HUES64 (cell line): ENCODE data around the gene MYO3B.

Source experiments
- H3K27ac ChIP-seq: 2 replicates; pipeline ENCODE4 v1.7.0; 2013; ENCODE audit warnings: low read depth, low read length, inconsistent platforms
- H3K27me3 ChIP-seq: 2 replicates; pipeline ENCODE4 v1.6.1; 2013; ENCODE audit warnings: mild to moderate bottlenecking, low read length; ENCODE audit not compliant: insufficient read depth
- H3K36me3 ChIP-seq: 2 replicates; pipeline ENCODE4 v1.6.1; 2013; ENCODE audit warnings: mild to moderate bottlenecking, low read length; ENCODE audit not compliant: insufficient read depth
- H3K4me1 ChIP-seq: 2 replicates; pipeline ENCODE4 v1.6.1; 2013; ENCODE audit warnings: mild to moderate bottlenecking, low read length, moderate library complexity; ENCODE audit not compliant: insufficient read depth
- H3K4me3 ChIP-seq: 2 replicates; pipeline ENCODE4 v1.5.1; 2013; ENCODE audit warnings: mild to moderate bottlenecking, low read length, moderate library complexity
- H3K9ac ChIP-seq: 2 replicates; pipeline ENCODE4 v1.6.1; 2013; ENCODE audit warnings: mild to moderate bottlenecking, low read depth, low read length
- H3K9me3 ChIP-seq: 2 replicates; pipeline ENCODE4 v1.6.1; 2013; ENCODE audit warnings: low read depth, low read length; ENCODE audit not compliant: insufficient read depth
- WGBS: fragments of 150-250, 120-280 bp; methylation state at CpG from one replicate; pipeline ENCODE4 v1.1.7; 2013; ENCODE audit warnings: missing lambda C conversion rate; 5-methylcytosine and 5-hydroxymethylcytosine counted together

MYO3B gene

DNA sequence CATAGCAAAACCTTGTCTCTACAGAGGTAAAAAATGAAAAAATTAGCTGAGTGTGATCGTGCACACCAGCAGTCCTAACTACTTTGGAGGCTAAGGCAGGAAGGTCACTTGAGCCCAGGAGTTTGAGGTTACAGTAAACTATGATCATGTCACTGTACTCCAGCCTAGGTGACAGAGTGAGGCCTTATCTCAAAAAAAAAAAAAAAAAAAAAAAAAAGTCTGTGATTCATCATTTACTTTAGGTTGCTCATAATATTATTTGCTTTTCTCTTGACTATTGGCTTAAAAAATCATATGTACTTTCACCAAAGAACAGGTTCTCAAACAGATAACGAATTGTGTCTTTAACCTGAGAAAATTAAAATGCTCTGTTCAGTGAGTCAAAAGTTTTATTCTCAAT lies 129.1 kb downstream of the MYO3B start:
- H3K4me1 ChIP-seq, result peaks cover 5% of the 10 kb centered on the region; the same call in 1 of the 2 replicates
- H3K9ac ChIP-seq, result no peak overlapping the region
- H3K27me3 ChIP-seq, result no peaks in the 10 kb centered on the region
- H3K9me3 ChIP-seq, result no peaks in the 10 kb centered on the region
- H3K27ac ChIP-seq, result no peak overlapping the region
- no peaks in the 10 kb centered on the region for H3K36me3 ChIP-seq
- H3K4me3 ChIP-seq, result no peak overlapping the region
- WGBS, result 90% methylated on average over 2 of the region's 2 CpGs

DNA sequence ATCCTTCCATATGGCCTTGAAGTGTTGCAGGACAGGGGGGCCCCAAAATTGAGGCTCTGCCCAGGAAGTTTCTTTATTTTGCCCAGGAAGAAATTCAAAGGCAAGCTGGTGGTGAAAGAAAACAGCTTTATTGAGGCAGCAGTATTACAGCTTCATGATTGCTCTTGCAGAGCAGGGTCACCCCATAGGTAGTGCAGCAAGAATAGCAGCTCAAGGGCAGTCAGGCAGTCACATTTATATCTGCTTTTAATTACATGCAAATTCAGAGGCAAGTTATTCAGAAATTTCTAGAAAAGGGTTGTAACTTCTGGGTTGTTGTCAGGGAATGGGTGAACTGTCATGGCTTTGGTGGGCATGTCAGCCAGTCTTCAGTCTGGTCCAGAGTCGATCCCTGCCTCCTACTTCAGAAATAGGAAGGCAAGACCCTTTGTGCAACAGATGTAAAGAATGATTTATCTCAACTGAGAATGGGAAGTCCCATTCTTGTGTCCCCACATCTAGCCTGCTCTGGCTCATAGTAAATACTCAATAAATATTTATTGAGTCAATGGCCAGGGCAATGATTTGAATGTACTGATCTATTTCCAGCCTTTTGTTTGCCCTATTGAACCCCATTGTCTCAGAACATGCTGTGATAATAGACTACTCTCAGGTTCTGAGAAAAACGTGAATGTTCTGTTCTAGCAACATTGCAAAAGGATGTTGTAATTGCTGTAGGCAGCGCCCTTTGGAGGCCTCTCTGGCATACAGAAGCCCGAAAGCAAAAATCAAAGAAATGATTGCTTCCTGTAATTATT lies 129.8 kb downstream of the MYO3B start:
- 82% methylated on average over 4 of the region's 4 CpGs for WGBS

DNA sequence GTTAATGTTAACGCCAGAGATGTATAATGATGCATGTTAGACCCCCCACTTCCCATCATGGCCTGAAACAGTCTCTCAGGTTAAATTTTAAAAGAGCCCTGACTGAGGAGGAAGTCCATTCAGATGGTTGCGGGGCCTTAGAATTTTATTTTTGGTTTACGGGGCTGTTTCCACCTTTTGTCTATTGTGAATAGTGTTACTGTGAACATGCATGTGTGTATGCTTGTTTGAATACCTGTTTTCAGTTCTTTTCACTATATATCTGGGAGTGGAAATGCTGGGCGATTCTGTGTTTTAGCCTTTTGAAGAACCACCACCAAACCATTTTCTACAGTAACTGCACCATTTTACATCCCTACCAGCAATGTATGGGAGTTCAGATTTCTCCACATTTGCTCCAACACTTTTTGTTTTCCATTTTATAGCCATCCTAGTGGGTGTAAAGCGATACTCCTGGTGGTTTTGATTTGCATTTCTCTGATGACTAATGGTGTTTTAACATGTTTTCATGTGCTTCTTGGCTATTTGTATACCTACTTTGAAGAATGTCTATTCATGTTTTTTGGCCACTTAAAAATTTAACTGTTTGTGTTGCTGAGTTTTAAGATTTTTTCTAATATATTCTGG lies 133.0 kb downstream of the MYO3B start:
- WGBS, result 53% methylated on average over 5 of the region's 5 CpGs
- Histone ChIP-seq H3K4me1 (no peaks in the 10 kb centered on the region; the same call in 1 of the 2 replicates), H3K4me3 (no peak overlapping the region), H3K9ac (no peak overlapping the region), H3K27ac (no peak overlapping the region), H3K9me3 (no peaks in the 10 kb centered on the region), H3K27me3 (no peaks in the 10 kb centered on the region), H3K36me3 (no peaks in the 10 kb centered on the region)

More for the DNA sequence above, 129.8 kb downstream of the MYO3B start:
- Histone ChIP-seq H3K36me3 (no peaks in the 10 kb centered on the region), H3K27ac (no peak overlapping the region), H3K4me3 (no peak overlapping the region), H3K27me3 (no peaks in the 10 kb centered on the region), H3K4me1 (no peaks in the 10 kb centered on the region; the same call in 1 of the 2 replicates), H3K9me3 (no peaks in the 10 kb centered on the region), H3K9ac (no peak overlapping the region)

DNA sequence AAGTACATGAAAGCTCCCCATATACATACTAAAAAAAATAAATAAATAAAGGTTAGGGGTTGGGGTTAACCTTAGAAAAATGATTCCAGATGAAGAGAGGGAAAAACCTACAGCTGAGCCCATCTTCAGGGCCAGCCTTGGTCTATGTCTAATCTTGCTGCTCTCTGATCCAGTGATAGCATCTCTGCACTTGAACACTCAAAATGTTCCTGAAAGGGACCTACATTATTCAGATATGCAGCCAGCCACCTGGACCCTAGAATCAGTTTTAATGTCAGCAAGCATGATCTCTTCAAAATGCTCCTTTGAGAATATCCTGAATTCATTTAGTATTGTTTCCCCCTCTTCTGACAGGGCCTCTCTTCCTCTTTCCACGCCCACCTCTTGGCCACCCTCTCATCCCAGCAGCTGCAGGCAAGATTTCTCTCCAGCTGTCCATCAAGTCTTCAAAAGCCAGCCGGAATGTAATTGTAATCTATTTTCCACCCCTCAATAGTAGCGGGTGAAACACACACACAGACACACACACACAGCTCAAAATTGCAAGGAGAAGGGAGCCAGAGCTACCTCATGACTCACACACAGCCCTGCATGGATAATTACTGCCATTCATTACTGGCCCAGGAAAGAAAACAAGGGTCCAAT lies 135.5 kb downstream of the MYO3B start:
- no peak overlapping the region for H3K27ac ChIP-seq
- WGBS, result 86% methylated on average over 3 of the region's 3 CpGs
- no peaks in the 10 kb centered on the region for H3K36me3 ChIP-seq

DNA sequence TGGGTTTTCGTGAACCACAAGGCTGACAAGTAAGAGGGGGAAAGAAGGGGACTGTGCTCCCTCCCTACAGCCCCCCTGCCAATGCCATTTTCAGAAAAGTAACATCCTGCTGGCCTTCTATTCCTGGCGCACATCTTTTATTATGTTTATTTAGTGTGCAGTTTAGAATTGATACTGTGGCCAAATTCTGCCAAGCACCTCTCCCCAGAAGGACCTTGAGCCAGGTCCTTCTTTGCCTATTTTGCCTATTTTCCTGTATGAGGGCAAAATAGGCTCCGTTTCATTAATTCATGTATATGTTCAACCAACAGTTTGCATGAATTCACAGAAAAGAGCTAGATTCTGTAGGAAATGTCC lies 136.0 kb downstream of the MYO3B start:
- H3K4me1 ChIP-seq, result no peaks in the 10 kb centered on the region; the same call in 1 of the 2 replicates
- H3K27ac ChIP-seq, result no peak overlapping the region
- no peak overlapping the region for H3K9ac ChIP-seq
- no peak overlapping the region for H3K4me3 ChIP-seq
- H3K27me3 ChIP-seq, result no peaks in the 10 kb centered on the region
- H3K36me3 ChIP-seq, result no peaks in the 10 kb centered on the region
- H3K9me3 ChIP-seq, result peaks cover 3% of the 10 kb centered on the region; the same call in 1 of the 2 replicates
- 83% methylated on average over 3 of the region's 3 CpGs for WGBS

More for the DNA sequence above, 135.5 kb downstream of the MYO3B start:
- no peak overlapping the region for H3K9ac ChIP-seq
- H3K9me3 ChIP-seq, result no peaks in the 10 kb centered on the region
- H3K27me3 ChIP-seq, result no peaks in the 10 kb centered on the region
- no peaks in the 10 kb centered on the region; the same call in 1 of the 2 replicates for H3K4me1 ChIP-seq
- no peak overlapping the region for H3K4me3 ChIP-seq

DNA sequence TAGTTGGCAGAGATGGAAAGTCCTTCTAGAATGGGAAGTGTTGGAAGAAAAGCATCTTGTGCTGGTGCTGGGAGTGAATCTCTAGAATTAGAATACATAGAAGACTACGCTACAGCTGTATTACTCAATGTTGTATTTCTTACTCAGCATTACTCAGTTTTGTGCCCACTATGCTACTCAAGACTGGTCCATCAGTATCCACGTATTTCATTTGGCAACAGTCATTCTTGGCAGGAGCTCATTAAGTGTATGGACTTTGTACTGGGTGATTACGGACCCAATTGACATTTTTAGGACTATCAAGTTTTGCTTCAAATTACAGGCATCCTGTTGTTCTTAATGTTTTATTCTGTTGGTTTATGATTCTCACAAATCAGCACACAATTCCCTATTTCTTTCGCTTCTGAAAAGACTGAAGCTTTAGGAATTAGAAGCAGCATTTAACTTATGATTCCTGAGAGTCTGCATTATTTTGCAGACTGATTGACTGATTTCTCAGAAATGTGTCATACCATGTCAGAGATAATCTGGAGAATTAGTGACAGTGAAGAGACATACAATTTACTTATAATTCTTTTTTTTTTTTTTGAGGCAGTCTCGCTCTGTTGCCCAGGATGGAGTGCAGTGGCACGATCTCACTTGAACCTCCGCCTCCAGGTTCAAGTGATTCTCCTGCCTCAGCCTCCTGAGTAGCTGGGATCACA lies 136.9 kb downstream of the MYO3B start:
- no peaks in the 10 kb centered on the region; the same call in 1 of the 2 replicates for H3K4me1 ChIP-seq
- H3K9ac ChIP-seq, result no peak overlapping the region

DNA sequence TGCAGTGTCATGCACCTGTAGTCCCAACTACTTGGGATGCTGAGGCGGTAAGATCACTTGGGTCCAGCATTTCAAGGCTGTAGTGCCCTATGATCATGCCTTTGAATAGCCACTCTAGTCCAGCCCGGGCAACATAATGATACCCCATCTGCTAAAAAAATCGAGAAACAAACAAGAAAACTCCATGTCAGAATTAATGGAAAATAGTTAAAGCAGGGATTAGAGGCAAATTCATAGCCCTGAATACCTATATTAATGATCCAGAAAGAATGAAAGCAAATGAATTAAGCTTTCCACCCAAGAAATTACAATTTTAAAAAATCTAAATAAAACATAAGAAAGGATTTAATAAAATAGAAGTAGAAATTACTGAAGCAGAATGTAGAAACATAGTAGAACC lies 143.0 kb downstream of the MYO3B start:
- peaks cover 29% of the 10 kb centered on the region for H3K9me3 ChIP-seq
- H3K4me1 ChIP-seq, result 0 out of 2 replicates have a peak, but pooled peaks cover 3% of the 10 kb centered on the region
- no peaks in the 10 kb centered on the region for H3K27me3 ChIP-seq
- H3K9ac ChIP-seq, result no peak overlapping the region
- H3K36me3 ChIP-seq, result no peaks in the 10 kb centered on the region; the same call in 1 of the 2 replicates
- H3K4me3 ChIP-seq, result no peak overlapping the region
- no peak overlapping the region for H3K27ac ChIP-seq
- 90% methylated on average over 3 of the region's 3 CpGs for WGBS

More for the DNA sequence above, 136.9 kb downstream of the MYO3B start:
- Histone ChIP-seq H3K27ac (no peak overlapping the region), H3K9me3 (peaks cover 12% of the 10 kb centered on the region), H3K27me3 (no peaks in the 10 kb centered on the region), H3K4me3 (no peak overlapping the region), H3K36me3 (no peaks in the 10 kb centered on the region)
- 95% methylated on average over 7 of the region's 7 CpGs for WGBS

DNA sequence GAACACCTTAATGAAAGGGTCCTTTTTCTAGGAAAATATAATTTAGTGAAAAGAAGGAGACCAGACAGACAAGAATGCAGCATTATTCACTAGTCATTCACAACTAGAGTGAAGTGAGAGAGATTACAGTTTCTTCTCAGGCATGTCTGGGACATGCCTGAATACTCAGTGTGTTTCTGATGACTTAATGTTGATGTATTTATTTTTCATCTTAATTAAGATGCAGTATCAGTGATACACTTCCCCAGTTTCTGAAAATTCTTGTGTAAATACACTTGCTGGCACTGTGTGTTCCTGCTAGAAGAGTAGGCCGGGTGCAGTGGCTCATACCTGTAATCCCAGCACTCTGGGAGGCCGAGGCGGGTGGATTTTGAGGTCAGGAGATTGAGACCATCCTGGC lies 143.6 kb downstream of the MYO3B start:
- Histone ChIP-seq H3K27ac (no peak overlapping the region), H3K27me3 (no peaks in the 10 kb centered on the region), H3K4me3 (no peak overlapping the region), H3K36me3 (no peaks in the 10 kb centered on the region; the same call in 1 of the 2 replicates), H3K9me3 (peaks cover 29% of the 10 kb centered on the region), H3K9ac (no peak overlapping the region), H3K4me1 (0 out of 2 replicates have a peak, but pooled peaks cover 3% of the 10 kb centered on the region)
- WGBS, result 94% methylated on average over 3 of the region's 3 CpGs

DNA sequence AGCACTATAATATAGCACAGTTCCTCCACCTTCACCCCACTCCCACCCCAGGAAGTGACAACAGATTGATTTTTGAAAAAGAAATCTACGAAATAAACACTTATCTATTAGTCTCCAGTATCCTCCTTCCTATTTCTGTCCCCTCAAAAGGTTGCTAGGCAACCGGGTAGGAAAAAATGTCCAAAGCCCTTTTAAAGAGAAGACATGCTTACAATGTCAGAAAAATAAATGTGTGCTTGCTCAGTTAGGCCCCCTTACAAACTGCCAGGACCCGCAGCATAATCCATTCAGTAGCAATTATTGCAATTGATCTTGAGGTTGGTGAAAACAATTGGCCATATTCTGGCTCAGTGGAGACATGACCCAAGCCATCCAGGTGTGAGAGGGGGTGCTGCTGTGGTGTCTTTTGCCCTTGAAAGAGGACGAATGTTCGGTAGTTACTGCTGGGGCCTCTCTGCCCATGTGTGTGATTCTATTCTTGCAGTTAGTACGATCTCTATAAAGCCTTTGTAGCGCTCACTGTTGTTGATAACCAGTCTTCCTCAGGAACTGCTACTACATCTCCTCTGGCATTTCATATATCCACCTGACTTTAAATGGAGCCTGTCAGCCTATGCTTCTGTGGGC lies 144.3 kb downstream of the MYO3B start:
- no peaks in the 10 kb centered on the region; the same call in 1 of the 2 replicates for H3K36me3 ChIP-seq
- no peak overlapping the region for H3K27ac ChIP-seq
- H3K9ac ChIP-seq, result no peak overlapping the region
- 0 out of 2 replicates have a peak, but pooled peaks cover 3% of the 10 kb centered on the region for H3K4me1 ChIP-seq
- no peaks in the 10 kb centered on the region for H3K27me3 ChIP-seq
- H3K4me3 ChIP-seq, result no peak overlapping the region
- H3K9me3 ChIP-seq, result peaks cover 29% of the 10 kb centered on the region
- 96% methylated on average over 7 of the region's 7 CpGs for WGBS

DNA sequence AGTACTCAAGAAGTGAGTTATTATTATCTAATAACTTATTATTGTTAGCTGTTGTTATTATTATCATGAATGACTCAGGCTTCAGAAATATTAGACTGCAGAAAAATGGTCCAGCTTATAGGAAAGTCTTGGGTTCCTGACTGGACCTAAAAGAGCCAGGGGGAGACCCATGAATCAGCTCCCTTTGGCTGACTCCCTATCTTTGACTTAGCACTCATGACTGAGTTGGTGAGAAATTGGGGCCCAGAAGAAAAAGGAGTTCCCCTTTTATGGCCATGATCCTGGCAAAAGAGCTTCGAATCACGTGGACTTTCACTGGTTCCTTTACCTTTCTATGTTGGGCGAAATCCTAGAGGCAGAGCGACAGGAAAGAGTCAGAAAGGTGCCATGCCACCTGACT lies 145.8 kb downstream of the MYO3B start:
- 72% methylated on average over 4 of the region's 4 CpGs for WGBS
- H3K4me3 ChIP-seq, result no peak overlapping the region
- 0 out of 2 replicates have a peak, but pooled peaks cover 3% of the 10 kb centered on the region for H3K4me1 ChIP-seq
- H3K36me3 ChIP-seq, result no peaks in the 10 kb centered on the region; the same call in 1 of the 2 replicates
- H3K27ac ChIP-seq, result no peak overlapping the region
- H3K9ac ChIP-seq, result no peak overlapping the region
- peaks cover 29% of the 10 kb centered on the region for H3K9me3 ChIP-seq
- H3K27me3 ChIP-seq, result no peaks in the 10 kb centered on the region
